AG08395 (cell line): ENCODE results near the gene PRPF4.
"Not testable (repeated sequence)": the region's sequence is repeated elsewhere in the genome, so short reads cannot be mapped to it uniquely, and the experiment has no call there.

Source experiments
- DNase-seq: peaks from one replicate; pipeline ENCODE4 v3.0.0; 2012; ENCODE audit warnings: mixed read lengths, low spot score

Gene PRPF4

GRCh38 chr9:113275157-113276131 is at the start of gene PRPF4, which contains the start of gene CDC26:
PRPF4 (plus strand) TSS chr9:113275658; CDS start chr9:113275744, 86 bp downstream.
CDC26 (minus strand) TSS chr9:113275572; CDS start chr9:113272507, 3,065 bp downstream.
- DNase-seq = peak; percentile 98

- DNase-seq = no peak
These were observed 48.0 kb upstream of the PRPF4 start for GRCh38 chr9:113227436-113227835.

DNA sequence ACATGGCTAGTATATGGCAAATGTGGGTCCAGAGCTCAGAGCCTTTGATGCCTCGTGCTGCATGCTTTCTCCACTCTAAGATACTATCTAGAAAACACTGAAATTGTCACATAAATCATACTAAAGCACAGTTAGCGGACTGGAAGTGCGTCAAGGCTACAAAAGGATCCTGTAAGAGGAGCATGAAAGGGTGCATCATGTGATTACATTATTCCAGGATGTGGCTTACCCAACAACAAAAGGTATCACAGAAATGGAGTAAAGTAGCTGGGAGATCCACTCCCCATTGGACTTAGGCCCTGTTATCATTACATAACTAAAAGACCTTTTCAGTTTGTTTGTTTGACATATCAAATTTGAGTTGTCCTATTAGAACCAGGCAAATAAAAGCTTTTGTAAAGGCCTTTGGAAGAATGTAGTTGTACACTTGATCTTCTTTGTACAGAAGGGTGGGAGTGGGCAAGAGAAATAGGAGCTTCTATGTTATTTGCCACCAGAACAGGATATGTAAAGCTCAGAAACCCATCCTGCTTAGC is 47.3 kb upstream of the PRPF4 start:
- DNase-seq = no peak

GRCh38 chr9:113231701-113232100 is 43.8 kb upstream of the PRPF4 start:
- no peak for DNase-seq

DNA sequence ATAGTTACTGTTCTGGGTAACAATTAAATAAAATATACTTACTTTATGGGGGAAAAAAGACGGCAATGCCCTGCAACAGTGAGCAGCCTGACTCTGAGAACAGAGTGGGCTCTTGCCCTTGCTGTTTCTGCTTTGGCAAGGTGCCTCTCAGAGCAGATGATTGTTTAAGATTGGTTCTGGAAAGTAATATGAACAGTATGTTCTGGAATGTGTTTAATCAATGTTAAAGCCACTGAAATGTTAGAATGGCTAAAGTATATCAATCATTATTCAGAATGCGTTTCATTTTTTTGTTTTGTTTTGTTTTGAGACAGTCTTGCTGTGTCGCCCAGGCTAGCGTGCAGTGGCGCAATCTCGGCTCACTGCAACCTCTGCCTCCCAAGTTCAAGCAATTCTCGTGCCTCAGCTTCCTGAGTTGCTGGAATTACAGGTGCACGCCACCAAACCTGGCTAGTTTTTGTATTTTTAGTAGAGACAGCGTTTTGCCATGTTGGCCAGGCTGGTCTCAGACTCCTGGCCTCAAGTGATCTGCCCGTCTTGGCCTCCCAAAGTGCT is 39.7 kb upstream of the PRPF4 start:
- DNase-seq = not testable (repeated sequence)

- DNase-seq = no peak
These were observed 38.4 kb upstream of the PRPF4 start for GRCh38 chr9:113237026-113237425.

DNA sequence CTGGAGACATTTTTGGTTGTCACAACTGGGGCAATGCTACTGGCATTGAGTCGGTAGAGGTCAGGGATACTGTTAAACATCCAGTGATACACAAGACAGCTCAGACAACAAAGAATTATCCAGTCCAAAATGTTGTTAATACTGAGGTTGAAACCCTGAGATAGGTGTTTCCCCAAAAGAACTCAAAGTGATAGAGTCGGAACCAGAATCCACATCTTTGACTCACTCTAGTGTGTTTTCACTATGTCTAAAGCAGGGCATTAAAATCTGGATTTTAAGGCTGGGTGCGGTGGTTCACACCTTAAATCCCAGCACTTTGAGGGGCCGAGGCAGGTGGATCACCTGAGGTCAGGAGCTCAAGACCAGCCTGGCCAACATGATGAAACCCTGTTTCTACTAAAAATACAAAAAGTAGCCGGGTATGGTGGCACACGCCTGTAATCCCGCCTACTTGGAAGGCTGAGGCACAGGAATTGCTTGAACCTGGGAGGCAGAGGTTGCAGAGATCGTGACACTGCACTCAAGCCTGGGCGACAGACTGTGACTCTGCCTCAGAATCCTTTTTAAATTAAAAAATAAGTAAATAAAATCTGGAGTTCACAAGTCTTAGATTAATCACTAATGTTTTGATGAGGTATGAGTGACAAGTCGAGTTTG is 37.1 kb upstream of the PRPF4 start:
- no peak for DNase-seq

GRCh38 chr9:113238859-113239232 is 36.6 kb upstream of the PRPF4 start:
- DNase-seq = no peak

GRCh38 chr9:113241161-113241560 is 34.3 kb upstream of the PRPF4 start:
- no peak for DNase-seq

DNA sequence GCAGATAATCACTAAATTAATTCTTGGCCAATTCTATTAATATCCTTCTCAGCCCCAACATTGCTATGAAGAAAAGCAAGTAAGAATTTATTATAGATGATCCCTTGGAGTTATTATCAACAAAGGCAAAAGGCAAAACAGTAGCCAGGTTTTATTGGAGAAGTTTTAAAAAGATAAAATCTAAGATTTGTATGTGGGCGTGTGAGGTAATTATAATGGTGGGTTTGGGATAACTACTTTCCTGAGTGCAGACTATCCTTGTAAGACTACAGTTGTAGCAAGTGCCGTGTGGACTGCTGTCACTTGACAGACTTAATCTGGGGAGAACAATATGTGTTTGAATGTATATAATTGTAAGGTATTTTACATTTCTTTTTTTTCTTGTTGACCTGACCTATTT is 30.9 kb upstream of the PRPF4 start:
- DNase-seq = no peak

GRCh38 chr9:113245894-113246293 is 29.6 kb upstream of the PRPF4 start:
- DNase-seq = no peak

GRCh38 chr9:113246928-113247327 is 28.5 kb upstream of the PRPF4 start:
- DNase-seq = no peak

DNA sequence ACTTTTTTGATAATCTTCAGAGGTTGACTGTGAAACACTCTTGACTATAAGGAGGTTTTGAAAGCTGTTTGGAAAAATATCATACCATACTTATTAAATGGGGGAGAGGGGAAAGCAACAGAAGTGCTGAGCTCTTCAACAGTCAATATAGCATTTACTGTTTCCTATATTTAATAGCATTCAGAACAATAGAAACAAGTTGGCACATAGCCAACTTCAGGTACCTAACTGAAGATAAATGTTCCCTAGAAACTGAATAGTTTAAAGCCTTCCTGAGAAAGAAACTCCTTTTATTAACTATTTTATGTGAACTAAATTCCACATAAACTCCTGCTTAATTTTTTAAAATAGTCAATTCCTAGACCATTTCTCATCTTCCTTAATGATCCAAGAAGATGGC is 27.8 kb upstream of the PRPF4 start:
- DNase-seq = no peak

DNA sequence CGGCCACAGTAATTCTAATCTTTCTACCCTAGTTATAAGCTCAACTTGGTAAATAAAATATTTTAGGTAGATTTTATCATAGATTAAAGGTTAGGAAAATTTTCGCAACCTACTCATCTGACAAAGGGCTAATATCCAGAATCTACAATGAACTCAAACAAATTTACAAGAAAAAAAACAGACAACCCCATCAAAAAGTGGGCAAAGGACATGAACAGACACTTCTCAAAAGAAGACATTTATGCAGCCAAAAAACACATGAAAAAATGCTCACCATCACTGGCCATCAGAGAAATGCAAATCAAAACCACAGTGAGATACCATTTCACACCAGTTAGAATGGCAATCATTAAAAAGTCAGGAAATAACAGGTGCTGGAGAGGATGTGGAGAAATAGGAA is 25.8 kb upstream of the PRPF4 start:
- not testable (repeated sequence) for DNase-seq

GRCh38 chr9:113250807-113251206 is 24.7 kb upstream of the PRPF4 start:
- no peak for DNase-seq

GRCh38 chr9:113254991-113255390 is 20.5 kb upstream of the PRPF4 start:
- no peak for DNase-seq

- no peak for DNase-seq
These were observed 20.0 kb upstream of the PRPF4 start for GRCh38 chr9:113255438-113255837.

GRCh38 chr9:113257863-113258262 is 17.6 kb upstream of the PRPF4 start:
- no peak for DNase-seq

DNA sequence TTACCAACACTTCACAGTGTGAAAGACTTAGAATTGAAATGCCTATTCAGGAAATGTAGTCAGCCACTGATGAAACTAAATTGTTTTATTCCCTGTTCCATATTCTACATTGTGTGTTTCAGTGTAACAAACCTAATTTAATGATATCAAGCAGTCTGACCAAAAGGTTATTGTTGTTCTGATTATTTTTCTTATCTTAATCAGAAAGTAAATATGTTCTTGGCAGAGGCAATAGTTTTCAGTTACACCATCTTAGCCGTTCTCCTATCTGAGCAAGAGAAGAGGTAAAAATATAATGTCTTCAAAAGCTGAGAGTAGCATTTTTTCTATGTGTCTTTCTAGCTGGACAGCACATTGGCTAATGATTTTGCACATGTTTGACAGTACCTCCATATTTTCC is 17.2 kb upstream of the PRPF4 start:
- DNase-seq = no peak

DNA sequence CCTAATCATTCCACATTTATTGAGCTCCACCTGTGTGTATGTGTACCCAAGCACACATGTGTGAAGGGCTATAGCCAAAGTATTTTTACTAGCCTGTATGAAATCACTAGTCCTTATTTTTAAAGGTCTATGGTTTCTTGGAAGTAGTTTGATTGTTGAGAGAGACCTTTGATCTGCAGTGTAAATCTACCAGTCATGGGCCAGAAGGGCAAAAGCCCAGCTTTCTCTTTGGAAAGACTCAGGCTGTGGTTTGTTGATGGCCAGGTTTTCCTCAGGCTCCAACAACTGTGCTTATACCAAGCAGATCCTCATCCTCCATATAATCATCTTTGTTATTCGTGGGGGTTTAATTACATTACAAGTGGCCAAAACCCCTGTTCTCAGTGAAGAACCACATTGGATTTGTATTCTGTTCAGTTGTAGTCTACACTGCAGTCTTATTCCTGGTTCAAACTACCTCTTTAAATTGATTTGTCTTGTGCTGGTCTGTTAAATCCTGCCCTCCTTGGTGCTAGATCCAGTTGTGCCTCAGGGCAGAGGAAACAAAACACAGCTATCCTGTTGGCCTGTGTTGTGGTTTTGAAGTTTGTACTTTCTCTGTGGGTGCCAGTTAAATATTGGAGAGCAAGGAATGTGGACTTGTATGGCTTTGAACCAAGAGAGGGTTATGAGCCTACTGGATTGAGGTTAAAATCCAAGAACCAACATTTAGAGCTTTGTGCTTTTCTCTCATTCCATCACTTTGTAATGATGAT is 13.4 kb upstream of the PRPF4 start:
- DNase-seq = no peak

DNA sequence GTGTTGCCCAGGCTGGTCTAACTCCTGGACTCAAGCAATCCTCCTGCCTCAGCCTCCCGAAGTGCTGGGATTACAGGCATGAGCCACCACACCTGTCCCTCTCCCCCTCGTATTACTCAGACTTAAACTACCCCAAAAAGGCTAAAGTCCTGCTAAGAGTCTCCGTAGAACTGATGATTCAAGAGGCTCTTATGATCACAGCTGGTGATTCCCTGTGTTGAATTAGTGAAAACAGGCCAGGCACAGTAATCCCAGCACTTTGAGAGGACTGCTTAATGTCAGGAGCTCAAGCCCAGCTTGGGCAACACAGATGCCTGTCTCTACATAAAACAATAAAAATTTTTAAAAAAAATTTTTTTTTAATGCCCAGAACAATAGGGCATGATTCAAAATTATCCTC is 9.3 kb upstream of the PRPF4 start:
- DNase-seq = no peak
